B cell (primary cell): ENCODE results near the gene DENND1A. TPM values are rescaled to one million over a fixed set of nuclear protein-coding genes. Genes with fewer than 3 reads are reported as not detected.

Experiments used
- ATAC-seq: fragments of 200-7000 bp; cut with Tn5 transposase; one replicate; pipeline ENCODE4 v1.10.0; 2021; ENCODE audit warnings: low read depth, mild to moderate bottlenecking, moderate number of reproducible peaks, moderate library complexity
- CTCF ChIA-PET: fragments of 350-600 bp; sonication (Branson Sonifier 250); formaldehyde crosslinking; loops from one replicate; lab custom pipeline; 2021; ENCODE audit warnings: antibody characterized with exemption, inconsistent platforms; lab: Charles Lee
- POLR2A ChIA-PET: fragments of 350-600 bp; sonication (Branson Sonifier 250); formaldehyde crosslinking; loops from one replicate; lab custom pipeline; 2021; ENCODE audit warnings: antibody characterized with exemption; lab: Charles Lee
- DNase-seq: peaks from one replicate; pipeline ENCODE4 v3.0.0; 2013
- H2AFZ ChIP-seq: 2 replicates; pipeline ENCODE4 v1.6.1; 2012; ENCODE audit warnings: mild to moderate bottlenecking, low read depth, low read length; ENCODE audit not compliant: insufficient read depth, poor library complexity, severe bottlenecking
- H3K27ac ChIP-seq, 2 donors: 1 replicate in 1 of 2; 2 replicates in 1 of 2; pipeline ENCODE4 v1.5.1; 2012 to 2013; ENCODE audit warnings: low read length in 2 of 2, mild to moderate bottlenecking in 2 of 2, moderate library complexity in 1 of 2
- H3K27me3 ChIP-seq, 4 experiments: fragments of 200-600 bp in 1 of 4; sonication (generic) in 1 of 4; replicated peaks in 1 of 4; 1 replicate in 2 of 4; 2 replicates in 2 of 4; pipeline versions ENCODE4 v1.6.1 to v1.7.0; 2013 to 2016; ENCODE audit warnings: low read length in 3 of 4, mild to moderate bottlenecking in 2 of 4, mixed read lengths in 1 of 4, moderate library complexity in 1 of 4; ENCODE audit not compliant: insufficient read depth in 4 of 4, control insufficient read depth in 3 of 4; ENCODE audit errors: control extremely low read depth in 1 of 4
- H3K36me3 ChIP-seq, 2 experiments: replicated peaks in 1 of 2; 1 replicate in 1 of 2; 2 replicates in 1 of 2; pipeline versions ENCODE4 v1.6.1 to v1.7.1; 2013; ENCODE audit warnings: low read length in 1 of 2; ENCODE audit not compliant: insufficient read depth in 2 of 2, control insufficient read depth in 1 of 2; ENCODE audit errors: control extremely low read depth in 1 of 2, extremely low read depth in 1 of 2
- H3K4me1 ChIP-seq, 2 donors: fragments of 200-600 bp in 1 of 2; sonication (generic) in 1 of 2; 1 replicate in 1 of 2; 2 replicates in 1 of 2; pipeline versions ENCODE4 v1.5.1 to v1.6.1; 2013 to 2017; ENCODE audit warnings: low read length in 2 of 2; ENCODE audit not compliant: control insufficient read depth in 2 of 2, insufficient read depth in 2 of 2
- H3K4me2 ChIP-seq: replicated peaks from 2 replicates; pipeline ENCODE3; 2012; ENCODE audit warnings: mild to moderate bottlenecking, low read depth, low read length; ENCODE audit not compliant: poor library complexity, severe bottlenecking
- H3K4me3 ChIP-seq, 5 experiments: fragments of 200-600 bp in 1 of 5; sonication (generic) in 1 of 5; 1 replicate in 3 of 5; 2 replicates in 2 of 5; pipeline versions ENCODE4 v1.5.1 to v1.7.0; 2011 to 2016; ENCODE audit warnings: low read length in 4 of 5, mild to moderate bottlenecking in 4 of 5, low read depth in 2 of 5, control low read depth in 1 of 5, moderate library complexity in 1 of 5; ENCODE audit not compliant: insufficient read depth in 1 of 5; ENCODE audit errors: control extremely low read depth in 1 of 5, extremely low read depth in 1 of 5
- H3K79me2 ChIP-seq: fragments of 200-600 bp; sonication (generic); one replicate; pipeline ENCODE4 v1.6.0; 2016; ENCODE audit warnings: low read length; ENCODE audit not compliant: control insufficient read depth, insufficient read depth
- H3K9ac ChIP-seq: fragments of 200-600 bp; sonication (generic); 2 replicates; pipeline ENCODE4 v1.6.1; 2017; ENCODE audit warnings: mild to moderate bottlenecking, low read length, moderate library complexity
- H3K9me3 ChIP-seq, 3 donors: one replicate each; pipeline versions ENCODE4 v1.6.1 to v1.7.1; 2013; ENCODE audit warnings: low read length in 2 of 3; ENCODE audit not compliant: control insufficient read depth in 2 of 3, insufficient read depth in 1 of 3; ENCODE audit errors: control extremely low read depth in 1 of 3
- H4K20me1 ChIP-seq: 2 replicates; pipeline ENCODE4 v1.6.0; 2012; ENCODE audit warnings: mild to moderate bottlenecking, low read length; ENCODE audit not compliant: insufficient read depth, control insufficient read depth, poor library complexity, severe bottlenecking
- H3K27ac Mint-ChIP-seq: one replicate; pipeline ENCODE4 v1.8.0; 2021; ENCODE audit warnings: mixed read lengths
- H3K27me3 Mint-ChIP-seq: one replicate; pipeline ENCODE4 v1.8.0; 2021; ENCODE audit warnings: mixed read lengths
- H3K4me1 Mint-ChIP-seq: one replicate; pipeline ENCODE4 v1.8.0; 2021; ENCODE audit warnings: mixed read lengths
- H3K4me3 Mint-ChIP-seq: one replicate; pipeline ENCODE4 v1.8.0; 2021; ENCODE audit warnings: mixed read lengths
- H3K9me3 Mint-ChIP-seq: one replicate; pipeline ENCODE4 v1.8.0; 2022; ENCODE audit warnings: mixed read lengths; ENCODE audit not compliant: insufficient read depth
- CTCF ChIP-seq: fragments of 200-600 bp; IDR thresholded peaks from one replicate; pipeline ENCODE4 v1.8.0; 2022; ENCODE audit warnings: antibody characterized with exemption, mild to moderate bottlenecking
- EZH2 ChIP-seq: IDR thresholded peaks from 2 replicates; pipeline ENCODE4 v1.6.1; 2012; ENCODE audit warnings: borderline replicate concordance, low read depth, mild to moderate bottlenecking, moderate library complexity, low read length; ENCODE audit not compliant: insufficient read depth, poor library complexity, severe bottlenecking
- WGBS: methylation state at CpG from one replicate; pipeline ENCODE4 v1.1.5; 2013; ENCODE audit warnings: missing lambda C conversion rate; ENCODE audit not compliant: insufficient coverage; 5-methylcytosine and 5-hydroxymethylcytosine counted together
- intact Hi-C: fragments of 100-400 bp; cut with micrococcal nuclease; formaldehyde crosslinking; loops from one replicate; pipeline ENCODE4 v1.10.0; 2022
- polyA plus RNA-seq: library from polyadenylated mRNA; depleted of rRNA; stranded (reverse); fragments of >200 nt; gene quantifications from 2 replicates; pipeline ENCODE4 v1.2.3, GENCODE V29; 2012
- total RNA-seq, 2 donors: library from RNA; stranded (reverse); fragments of 120-200 nt in 1 of 2; gene quantifications; 1 replicate in 1 of 2; 2 replicates in 1 of 2; pipeline versions ENCODE4 v1.2.3 to v1.2.4, GENCODE V29; 2013 to 2022

The DENND1A gene
- total and polyA plus RNA-seq, 2 donors (not counting 1 experiment from before 2014, with no cell fraction given): 10.8 to 26.0 TPM

GRCh38 chr9:123591283-123591682, 338.6 kb downstream of the DENND1A start:
- Histone ChIP-seq H3K9ac (no peak overlapping the region), H3K4me1 (no peaks in the 10 kb centered on the region), H3K4me3 (no peak overlapping the region), H2AFZ (no peak overlapping the region), H3K27me3 (no peaks in the 10 kb centered on the region), H3K27ac (no peak overlapping the region), H3K4me2 (no peak overlapping the region), H4K20me1 (no peaks in the 10 kb centered on the region), H3K9me3 (peaks cover 0 to 25% (median 12%) of the 10 kb centered on the region in 3 donors), H3K79me2 (no peaks in the 10 kb centered on the region), H3K36me3 (peaks cover 0 to 4% of the 10 kb centered on the region in 2 experiments)
- H3K4me3 Mint-ChIP-seq: no peak overlapping the region
- CTCF ChIA-PET: no interaction called here
- TF ChIP-seq EZH2 (no peak), CTCF (no peak)
- H3K9me3 Mint-ChIP-seq: peaks cover 6% of the 10 kb centered on the region
- POLR2A ChIA-PET: no interaction called here
- 100% methylated on average over 4 of the region's 4 CpGs for WGBS
- H3K27ac Mint-ChIP-seq: no peak overlapping the region
- ATAC-seq (no peak), DNase-seq (no peak)
- H3K27me3 Mint-ChIP-seq: no peaks in the 10 kb centered on the region
- intact Hi-C loops: no loop called here
- H3K4me1 Mint-ChIP-seq: no peaks in the 10 kb centered on the region

- no peaks in the 10 kb centered on the region for H3K79me2 ChIP-seq
- Mint-ChIP-seq H3K4me1 (no peaks in the 10 kb centered on the region), H3K27me3 (no peaks in the 10 kb centered on the region), H3K9me3 (peaks cover 6% of the 10 kb centered on the region), H3K4me3 (no peak overlapping the region), H3K27ac (no peak overlapping the region)
- no peak overlapping the region for H3K4me2 ChIP-seq
- no peak for ATAC-seq
- no peaks in the 10 kb centered on the region for H4K20me1 ChIP-seq
- no peak overlapping the region for H2AFZ ChIP-seq
- no peak overlapping the region for H3K9ac ChIP-seq
- H3K27me3 ChIP-seq: no peaks in the 10 kb centered on the region
- H3K27ac ChIP-seq: no peak overlapping the region
- ChIA-PET CTCF (no interaction called here), POLR2A (no interaction called here)
- DNase-seq: no peak
- intact Hi-C loops: no loop called here
- H3K4me1 ChIP-seq: no peaks in the 10 kb centered on the region
- WGBS: 100% methylated on average over 1 of the region's 3 CpGs
- peaks cover 0 to 4% of the 10 kb centered on the region in 2 experiments for H3K36me3 ChIP-seq
- H3K4me3 ChIP-seq: no peak overlapping the region
- H3K9me3 ChIP-seq: peaks cover 0 to 28% (median 12%) of the 10 kb centered on the region in 3 donors
- TF ChIP-seq EZH2 (no peak), CTCF (no peak)
These were observed 339.4 kb downstream of the DENND1A start for GRCh38 chr9:123590499-123590898.
